Endothelial cell (in vitro differentiated cells): ENCODE measurements around the gene AKNA. TPM values are rescaled to one million over a fixed set of nuclear protein-coding genes. Genes with fewer than 3 reads are reported as not detected.
A peak's percentile ranks its signal among the peaks of the same experiment; 100 is the strongest.

Source experiments
- DNase-seq: peaks from one replicate; pipeline ENCODE4 v3.0.0; 2021; ENCODE audit warnings: low spot score
- H3K27ac Mint-ChIP-seq: one replicate; pipeline ENCODE4 v1.8.0; 2021; ENCODE audit warnings: mixed read lengths, inconsistent platforms; ENCODE audit not compliant: unreplicated experiment
- H3K27me3 Mint-ChIP-seq: one replicate; pipeline ENCODE4 v1.8.0; 2021; ENCODE audit warnings: mild to moderate bottlenecking, moderate library complexity, mixed read lengths, inconsistent platforms; ENCODE audit not compliant: unreplicated experiment
- H3K36me3 Mint-ChIP-seq: one replicate; pipeline ENCODE4 v1.8.0; 2021; ENCODE audit warnings: mild to moderate bottlenecking, low read depth, mixed read lengths, inconsistent platforms; ENCODE audit not compliant: unreplicated experiment
- H3K4me1 Mint-ChIP-seq: one replicate; pipeline ENCODE4 v1.8.0; 2021; ENCODE audit warnings: mild to moderate bottlenecking, mixed read lengths, inconsistent platforms; ENCODE audit not compliant: unreplicated experiment
- H3K4me3 Mint-ChIP-seq: one replicate; pipeline ENCODE4 v1.8.0; 2021; ENCODE audit warnings: mild to moderate bottlenecking, mixed read lengths, inconsistent platforms; ENCODE audit not compliant: unreplicated experiment
- H3K9me3 Mint-ChIP-seq: one replicate; pipeline ENCODE4 v1.8.0; 2021; ENCODE audit warnings: mixed read lengths, inconsistent platforms; ENCODE audit not compliant: unreplicated experiment
- total RNA-seq: library from RNA; stranded (reverse); fragmentation: NEBNext Ultra II Directional; extraction: Animal tissue kit (Norgen Biotek cat#: 25700); gene quantifications from one replicate; pipeline ENCODE4 v1.2.1, GENCODE V29; 2021; ENCODE audit not compliant: unreplicated experiment
- TF ChIP-seq, protein P1 (sequence below): fragments of 200-600 bp; sonication (generic); IDR thresholded peaks from one replicate; pipeline ENCODE4 v1.5.0; 2021; ENCODE audit warnings: antibody characterized with exemption; ENCODE audit not compliant: unreplicated experiment

Gene AKNA
- total RNA-seq, 1 donor from 2014 or later: 79.1 TPM

DNA sequence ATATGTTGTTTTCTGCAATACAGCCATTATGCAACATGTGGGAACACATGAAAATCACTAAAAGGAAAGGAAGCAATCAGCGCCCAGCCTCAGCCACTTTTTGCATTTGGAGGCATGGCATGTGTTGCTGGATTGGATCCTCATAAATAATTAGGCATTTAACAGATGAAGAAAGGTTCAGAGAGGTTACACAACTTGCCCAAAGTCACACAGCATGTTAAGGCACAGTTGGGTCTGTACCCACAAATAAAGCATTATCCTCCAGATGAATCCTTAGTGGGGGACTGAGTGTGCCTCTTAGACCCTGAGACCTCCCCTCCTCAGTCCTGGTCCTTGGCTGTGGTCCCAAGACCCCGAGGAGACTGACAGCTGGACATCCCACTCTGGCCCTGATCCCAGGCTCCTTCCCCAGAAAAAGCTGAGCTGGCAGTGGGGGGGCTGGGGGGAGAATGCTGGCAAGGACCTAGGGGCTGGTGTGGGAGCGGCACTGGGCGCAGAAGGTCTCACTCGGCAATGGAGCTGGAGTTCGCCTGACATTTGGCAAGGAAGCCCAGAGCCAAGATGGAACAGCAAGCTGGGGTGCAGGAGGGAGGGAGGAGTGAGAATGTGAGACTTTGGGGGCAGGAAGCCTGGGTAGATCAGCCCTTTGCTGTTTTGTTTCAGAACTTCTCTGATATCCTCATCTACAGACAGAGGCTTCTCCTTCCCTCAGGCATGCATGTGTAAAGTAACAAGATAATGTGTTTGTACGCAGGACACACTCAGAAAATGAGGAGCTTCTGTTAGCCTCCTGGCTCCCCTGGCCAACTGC, 6.9 kb upstream of the AKNA start:
- Mint-ChIP-seq H3K27me3 (peaks cover 8% of the 10 kb centered on the region), H3K27ac (no peak overlapping the region), H3K4me1 (peaks cover 31% of the 10 kb centered on the region), H3K36me3 (no peaks in the 10 kb centered on the region), H3K9me3 (no peaks in the 10 kb centered on the region), H3K4me3 (no peak overlapping the region)
- DNase-seq: no peak
- TF ChIP-seq, protein P1, sequence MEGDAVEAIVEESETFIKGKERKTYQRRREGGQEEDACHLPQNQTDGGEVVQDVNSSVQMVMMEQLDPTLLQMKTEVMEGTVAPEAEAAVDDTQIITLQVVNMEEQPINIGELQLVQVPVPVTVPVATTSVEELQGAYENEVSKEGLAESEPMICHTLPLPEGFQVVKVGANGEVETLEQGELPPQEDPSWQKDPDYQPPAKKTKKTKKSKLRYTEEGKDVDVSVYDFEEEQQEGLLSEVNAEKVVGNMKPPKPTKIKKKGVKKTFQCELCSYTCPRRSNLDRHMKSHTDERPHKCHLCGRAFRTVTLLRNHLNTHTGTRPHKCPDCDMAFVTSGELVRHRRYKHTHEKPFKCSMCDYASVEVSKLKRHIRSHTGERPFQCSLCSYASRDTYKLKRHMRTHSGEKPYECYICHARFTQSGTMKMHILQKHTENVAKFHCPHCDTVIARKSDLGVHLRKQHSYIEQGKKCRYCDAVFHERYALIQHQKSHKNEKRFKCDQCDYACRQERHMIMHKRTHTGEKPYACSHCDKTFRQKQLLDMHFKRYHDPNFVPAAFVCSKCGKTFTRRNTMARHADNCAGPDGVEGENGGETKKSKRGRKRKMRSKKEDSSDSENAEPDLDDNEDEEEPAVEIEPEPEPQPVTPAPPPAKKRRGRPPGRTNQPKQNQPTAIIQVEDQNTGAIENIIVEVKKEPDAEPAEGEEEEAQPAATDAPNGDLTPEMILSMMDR: no peak

DNA sequence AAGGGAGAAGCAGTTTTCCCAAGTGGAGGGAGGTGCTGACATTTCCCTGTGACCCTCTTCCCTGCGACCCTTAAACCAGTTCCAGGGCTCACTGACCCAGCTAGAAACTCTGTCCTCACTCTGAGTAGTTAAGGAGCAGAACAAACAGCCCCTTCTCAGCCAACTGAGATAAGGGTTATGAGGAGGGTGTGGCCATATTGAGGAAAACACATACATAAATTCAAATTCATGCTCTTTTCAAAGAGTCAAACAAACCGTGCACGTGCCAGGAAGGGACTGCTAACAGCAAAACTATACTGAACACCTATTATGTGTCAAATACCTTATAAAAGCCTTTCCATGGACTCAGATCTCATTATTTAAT, 4.9 kb upstream of the AKNA start:
- Mint-ChIP-seq H3K4me1 (peaks cover 47% of the 10 kb centered on the region), H3K27ac (no peak overlapping the region), H3K27me3 (peaks cover 10% of the 10 kb centered on the region), H3K9me3 (no peaks in the 10 kb centered on the region), H3K4me3 (no peak overlapping the region), H3K36me3 (no peaks in the 10 kb centered on the region)
- TF ChIP-seq, protein P1: no peak
- no peak for DNase-seq

DNA sequence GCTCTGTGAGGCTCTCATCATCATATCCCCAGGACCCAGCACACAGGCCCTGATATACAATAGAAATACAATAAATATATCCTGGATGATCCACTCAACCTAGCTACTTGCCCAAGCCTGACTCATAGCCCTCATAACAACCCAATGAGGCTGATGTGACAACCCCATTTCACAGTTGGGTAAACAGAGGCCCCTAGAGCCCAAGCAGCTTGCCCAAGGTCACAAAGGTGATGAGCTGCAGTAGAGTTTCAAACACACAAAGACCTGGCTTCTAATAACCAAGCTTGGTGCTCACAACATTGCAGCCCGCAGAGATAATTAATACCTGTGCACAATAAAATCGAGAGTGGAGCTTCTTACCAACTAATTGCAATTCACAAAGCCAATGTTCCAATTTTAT, 3.2 kb upstream of the AKNA start:
- H3K36me3 Mint-ChIP-seq: peaks cover 3% of the 10 kb centered on the region
- H3K27me3 Mint-ChIP-seq: peaks cover 14% of the 10 kb centered on the region
- TF ChIP-seq, protein P1: no peak
- no peaks in the 10 kb centered on the region for H3K9me3 Mint-ChIP-seq
- no peak for DNase-seq
- H3K4me3 Mint-ChIP-seq: peak overlapping the region; percentile 29
- H3K4me1 Mint-ChIP-seq: peaks cover 52% of the 10 kb centered on the region
- H3K27ac Mint-ChIP-seq: peak overlapping the region; percentile 58

DNA sequence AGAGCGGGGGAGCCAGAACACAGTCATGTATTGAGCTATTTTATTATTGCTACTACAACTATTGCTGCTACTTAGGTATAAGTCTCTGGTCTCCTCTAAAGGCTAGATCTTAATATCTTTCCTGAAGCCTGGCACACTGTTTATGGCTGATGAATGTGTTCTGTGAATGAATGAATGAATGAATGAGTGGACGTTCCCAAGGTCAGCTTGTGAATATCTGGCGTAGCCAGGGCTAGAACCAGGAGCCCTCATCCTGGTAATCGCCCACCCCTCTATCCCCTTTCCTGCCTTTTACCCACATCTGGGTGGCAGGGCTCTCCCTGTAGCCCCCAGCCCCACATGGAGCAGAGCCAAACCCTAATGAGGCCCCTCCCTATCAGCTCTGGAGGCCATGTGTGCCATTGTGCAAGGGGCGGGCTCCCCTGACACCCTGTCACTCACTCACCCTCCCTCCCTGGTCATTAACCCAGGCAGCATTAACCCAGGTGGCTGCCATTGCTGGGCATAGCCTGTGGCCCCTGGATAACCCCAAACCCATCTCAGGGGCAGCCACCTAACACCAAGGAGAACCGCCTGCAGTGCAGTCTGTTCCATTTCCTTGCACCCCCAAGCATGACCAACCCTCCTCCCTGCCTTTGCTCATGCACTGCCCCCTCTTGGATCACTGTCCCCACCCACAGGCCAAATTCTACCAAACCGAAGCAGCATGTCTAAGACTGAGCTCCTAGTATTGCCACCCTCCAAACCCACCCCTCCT, 2.0 kb upstream of the AKNA start:
- Mint-ChIP-seq H3K27ac (no peak overlapping the region), H3K36me3 (peaks cover 4% of the 10 kb centered on the region), H3K4me1 (peaks cover 56% of the 10 kb centered on the region), H3K9me3 (no peaks in the 10 kb centered on the region), H3K4me3 (no peak overlapping the region), H3K27me3 (peaks cover 17% of the 10 kb centered on the region)
- TF ChIP-seq, protein P1: no peak
- no peak for DNase-seq

DNA sequence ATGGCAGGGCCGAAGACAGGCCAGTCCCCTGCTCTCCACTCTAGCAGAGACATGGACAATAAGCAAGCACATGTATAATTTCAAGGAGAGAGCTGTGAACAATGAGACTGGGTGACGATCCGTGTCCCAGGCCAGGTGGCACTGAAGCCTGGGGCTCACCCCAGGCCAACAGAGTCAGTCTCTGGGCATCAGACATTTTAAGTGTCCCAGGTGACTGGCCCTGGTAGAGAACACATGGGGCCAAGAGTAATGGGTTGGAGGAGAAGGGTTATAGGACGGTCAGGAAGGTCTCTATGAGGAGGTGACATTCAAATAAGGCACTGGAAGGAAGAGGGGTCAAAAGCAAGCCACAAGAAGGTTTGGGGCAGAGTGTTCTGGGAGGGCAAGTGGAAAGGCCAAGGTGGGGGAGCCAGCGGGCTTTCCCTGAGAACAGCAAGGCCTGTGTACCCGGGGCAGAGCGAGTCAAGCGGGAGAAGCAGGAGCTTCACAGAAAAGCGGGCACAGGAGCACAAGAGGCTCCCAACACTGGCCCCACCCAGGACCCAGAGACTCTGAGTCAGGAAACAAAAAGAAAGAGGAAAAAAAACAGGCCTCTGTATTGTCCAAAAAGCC, 1.1 kb upstream of the AKNA start:
- TF ChIP-seq, protein P1: no peak
- peaks cover 4% of the 10 kb centered on the region for H3K36me3 Mint-ChIP-seq
- DNase-seq: no peak
- H3K4me3 Mint-ChIP-seq: peak overlapping the region; percentile 3
- peak overlapping the region; percentile 25 for H3K27ac Mint-ChIP-seq
- H3K27me3 Mint-ChIP-seq: peaks cover 17% of the 10 kb centered on the region
- H3K4me1 Mint-ChIP-seq: peaks cover 60% of the 10 kb centered on the region
- no peaks in the 10 kb centered on the region for H3K9me3 Mint-ChIP-seq
